CD4-positive, CD25-positive, alpha-beta regulatory T cell (primary cell): ENCODE measurements around the gene BFSP2. TPM values are rescaled to one million over a fixed set of nuclear protein-coding genes. Genes with fewer than 3 reads are reported as not detected.

Experiments used
- ATAC-seq, 2 donors: fragments of 150-1000 bp; cut with Tn5 transposase; one replicate each; pipeline ENCODE4 v1.10.0; 2021; ENCODE audit warnings: low read depth in 2 of 2, moderate number of reproducible peaks in 2 of 2, moderate library complexity in 1 of 2
- DNase-seq, 3 donors: peaks; one replicate each; pipeline versions ENCODE4 v3.0.0 to v3.0.0-alpha.2; 2012 to 2022; ENCODE audit warnings: mixed read lengths in 1 of 3
- H3K27ac ChIP-seq: one replicate; pipeline ENCODE4 v1.7.0; 2013; ENCODE audit warnings: mild to moderate bottlenecking, low read length; ENCODE audit not compliant: insufficient read depth, poor library complexity, severe bottlenecking
- H3K27me3 ChIP-seq: one replicate; pipeline ENCODE4 v1.7.0; 2013; ENCODE audit warnings: low read length; ENCODE audit not compliant: control insufficient read depth, insufficient read depth
- H3K36me3 ChIP-seq: one replicate; pipeline ENCODE4 v1.7.0; 2013; ENCODE audit warnings: mild to moderate bottlenecking, low read length, moderate library complexity; ENCODE audit not compliant: control insufficient read depth, insufficient read depth
- H3K4me1 ChIP-seq: 2 replicates; pipeline ENCODE4 v1.7.0; 2013; ENCODE audit warnings: mild to moderate bottlenecking, low read length; ENCODE audit not compliant: insufficient read depth, control insufficient read depth, poor library complexity, severe bottlenecking
- H3K4me3 ChIP-seq: one replicate; pipeline ENCODE4 v1.7.0; 2013; ENCODE audit warnings: low read depth, mild to moderate bottlenecking, low read length, moderate library complexity
- H3K9me3 ChIP-seq, 2 experiments: 1 replicate in 1 of 2; 2 replicates in 1 of 2; pipeline ENCODE4 v1.7.0; 2013; ENCODE audit warnings: low read length in 2 of 2, mild to moderate bottlenecking in 1 of 2, moderate library complexity in 1 of 2; ENCODE audit not compliant: control insufficient read depth in 2 of 2
- H3K27ac Mint-ChIP-seq, 3 donors: one replicate each; pipeline ENCODE4 v1.8.0; 2020 to 2022; ENCODE audit warnings: mild to moderate bottlenecking in 3 of 3, mixed read lengths in 3 of 3, moderate library complexity in 2 of 3
- H3K27me3 Mint-ChIP-seq: one replicate; pipeline ENCODE4 v1.8.0; 2022; ENCODE audit warnings: mild to moderate bottlenecking, mixed read lengths
- H3K36me3 Mint-ChIP-seq: one replicate; pipeline ENCODE4 v1.8.0; 2020; ENCODE audit warnings: mixed read lengths
- H3K4me1 Mint-ChIP-seq, 4 donors: one replicate each; pipeline ENCODE4 v1.8.0; 2020 to 2022; ENCODE audit warnings: mixed read lengths in 4 of 4, mild to moderate bottlenecking in 1 of 4
- H3K4me3 Mint-ChIP-seq, 4 donors: one replicate each; pipeline ENCODE4 v1.8.0; 2020 to 2022; ENCODE audit warnings: mild to moderate bottlenecking in 4 of 4, mixed read lengths in 4 of 4, moderate library complexity in 3 of 4
- H3K9me3 Mint-ChIP-seq, 7 donors: one replicate each; pipeline ENCODE4 v1.8.0; 2020 to 2022; ENCODE audit warnings: mixed read lengths in 7 of 7, mild to moderate bottlenecking in 3 of 7, moderate library complexity in 2 of 7
- polyA plus RNA-seq, 4 donors: library from polyadenylated mRNA; unstranded; fragments of 300-500 nt; fragmentation: Illumina TruSeq; gene quantifications; one replicate each; pipeline ENCODE4 v1.2.3, GENCODE V29; 2021
- total RNA-seq: library from RNA; stranded (reverse); gene quantifications from one replicate; pipeline ENCODE4 v1.2.3, GENCODE V29; 2022

BFSP2 gene
- total and polyA plus RNA-seq, 5 donors from 2014 or later: 6.6 to 41.1 (median 20.4) TPM

- no peak overlapping the region for H3K27ac Mint-ChIP-seq
- H3K36me3 Mint-ChIP-seq: peaks cover 4% of the 10 kb centered on the region
- H3K9me3 Mint-ChIP-seq: no peaks in the 10 kb centered on the region
- Histone ChIP-seq H3K4me1 (no peaks in the 10 kb centered on the region), H3K27me3 (peaks cover 3% of the 10 kb centered on the region), H3K9me3 (no peaks in the 10 kb centered on the region), H3K27ac (no peak overlapping the region), H3K4me3 (no peak overlapping the region), H3K36me3 (no peaks in the 10 kb centered on the region)
- no peaks in the 10 kb centered on the region for H3K27me3 Mint-ChIP-seq
- H3K4me3 Mint-ChIP-seq: no peak overlapping the region
- no peak for DNase-seq
- H3K4me1 Mint-ChIP-seq: peaks cover 0 to 2% (median under 1%) of the 10 kb centered on the region in 4 donors
- no peak for ATAC-seq
Observed at GRCh38 chr3:133367403-133367802, 32.5 kb upstream of the BFSP2 start.

GRCh38 chr3:133367956-133368355 is 31.9 kb upstream of the BFSP2 start:
- Histone ChIP-seq H3K4me3 (no peak overlapping the region), H3K4me1 (no peaks in the 10 kb centered on the region), H3K27me3 (peaks cover 3% of the 10 kb centered on the region), H3K27ac (no peak overlapping the region), H3K9me3 (no peaks in the 10 kb centered on the region), H3K36me3 (no peaks in the 10 kb centered on the region)
- ATAC-seq: no peak
- Mint-ChIP-seq H3K4me1 (peaks cover 0 to 1% (median 0%) of the 10 kb centered on the region in 4 donors), H3K27me3 (no peaks in the 10 kb centered on the region), H3K9me3 (no peaks in the 10 kb centered on the region), H3K36me3 (peaks cover 4% of the 10 kb centered on the region), H3K4me3 (no peak overlapping the region), H3K27ac (no peak overlapping the region)
- DNase-seq: no peak

DNA sequence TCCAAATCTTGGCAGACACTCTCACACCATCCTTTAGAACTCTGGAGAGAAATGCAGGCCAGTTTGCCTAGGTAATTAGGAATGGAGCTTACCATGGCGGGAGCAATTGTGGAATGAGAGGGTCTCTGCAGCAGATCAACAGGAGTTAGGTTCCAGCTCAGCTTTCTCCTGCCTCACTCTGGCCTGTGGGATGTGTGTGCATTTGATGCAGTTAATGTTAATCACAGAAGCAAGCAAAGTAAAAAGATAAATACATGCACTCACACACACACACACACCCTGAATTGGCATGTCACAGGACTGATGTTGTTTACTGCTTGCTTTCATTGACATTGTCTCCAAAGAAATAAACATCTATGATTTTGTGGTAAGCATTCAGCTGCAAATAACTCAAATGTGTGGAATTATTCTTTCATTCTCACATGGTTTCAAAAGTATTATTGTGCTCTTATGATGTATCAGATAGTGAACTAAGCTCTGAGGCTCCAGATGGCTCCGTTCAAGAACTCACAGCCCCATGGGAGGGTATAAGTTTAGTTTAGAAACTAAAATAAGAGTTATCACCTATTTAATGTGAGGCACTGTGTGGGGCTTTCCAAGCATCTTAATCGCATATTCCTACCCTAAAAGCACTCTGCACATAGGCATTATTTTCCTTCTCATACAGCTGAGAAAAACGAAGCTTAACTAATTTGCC is 31.3 kb upstream of the BFSP2 start:
- Mint-ChIP-seq H3K36me3 (peaks cover 4% of the 10 kb centered on the region), H3K9me3 (no peaks in the 10 kb centered on the region), H3K27ac (peak overlapping the region in 1 of 3 donors; percentile 20), H3K4me1 (no peaks in the 10 kb centered on the region), H3K4me3 (no peak overlapping the region), H3K27me3 (no peaks in the 10 kb centered on the region)
- Histone ChIP-seq H3K27me3 (peaks cover 3% of the 10 kb centered on the region), H3K4me1 (no peaks in the 10 kb centered on the region), H3K9me3 (no peaks in the 10 kb centered on the region), H3K27ac (no peak overlapping the region), H3K36me3 (no peaks in the 10 kb centered on the region), H3K4me3 (no peak overlapping the region)
- DNase-seq (no peak), ATAC-seq (no peak)

- Histone ChIP-seq H3K4me1 (no peaks in the 10 kb centered on the region), H3K27ac (no peak overlapping the region), H3K36me3 (no peaks in the 10 kb centered on the region), H3K9me3 (no peaks in the 10 kb centered on the region), H3K27me3 (peaks cover 3% of the 10 kb centered on the region), H3K4me3 (no peak overlapping the region)
- peaks cover 4% of the 10 kb centered on the region for H3K36me3 Mint-ChIP-seq
- no peaks in the 10 kb centered on the region for H3K27me3 Mint-ChIP-seq
- peak overlapping the region in 1 of 3 donors; percentile 20 for H3K27ac Mint-ChIP-seq
- H3K4me3 Mint-ChIP-seq: no peak overlapping the region
- H3K4me1 Mint-ChIP-seq: no peaks in the 10 kb centered on the region
- no peak for ATAC-seq
- H3K9me3 Mint-ChIP-seq: no peaks in the 10 kb centered on the region
- no peak for DNase-seq
Observed at GRCh38 chr3:133369068-133369440, 30.8 kb upstream of the BFSP2 start.

- no peaks in the 10 kb centered on the region for H3K4me1 ChIP-seq
- H3K27ac Mint-ChIP-seq: no peak overlapping the region
- H3K36me3 ChIP-seq: no peaks in the 10 kb centered on the region
- no peak overlapping the region for H3K4me3 Mint-ChIP-seq
- H3K4me3 ChIP-seq: no peak overlapping the region
- H3K9me3 Mint-ChIP-seq: no peaks in the 10 kb centered on the region
- H3K4me1 Mint-ChIP-seq: no peaks in the 10 kb centered on the region
- H3K9me3 ChIP-seq: no peaks in the 10 kb centered on the region
- H3K27me3 ChIP-seq: peaks cover 3% of the 10 kb centered on the region
- peaks cover 4% of the 10 kb centered on the region for H3K36me3 Mint-ChIP-seq
- H3K27ac ChIP-seq: no peak overlapping the region
- ATAC-seq (no peak), DNase-seq (no peak)
- no peaks in the 10 kb centered on the region for H3K27me3 Mint-ChIP-seq
Observed at GRCh38 chr3:133371181-133371580, 28.7 kb upstream of the BFSP2 start.

- H3K27ac Mint-ChIP-seq: no peak overlapping the region
Observed at GRCh38 chr3:133371676-133372075, 28.2 kb upstream of the BFSP2 start.

DNA sequence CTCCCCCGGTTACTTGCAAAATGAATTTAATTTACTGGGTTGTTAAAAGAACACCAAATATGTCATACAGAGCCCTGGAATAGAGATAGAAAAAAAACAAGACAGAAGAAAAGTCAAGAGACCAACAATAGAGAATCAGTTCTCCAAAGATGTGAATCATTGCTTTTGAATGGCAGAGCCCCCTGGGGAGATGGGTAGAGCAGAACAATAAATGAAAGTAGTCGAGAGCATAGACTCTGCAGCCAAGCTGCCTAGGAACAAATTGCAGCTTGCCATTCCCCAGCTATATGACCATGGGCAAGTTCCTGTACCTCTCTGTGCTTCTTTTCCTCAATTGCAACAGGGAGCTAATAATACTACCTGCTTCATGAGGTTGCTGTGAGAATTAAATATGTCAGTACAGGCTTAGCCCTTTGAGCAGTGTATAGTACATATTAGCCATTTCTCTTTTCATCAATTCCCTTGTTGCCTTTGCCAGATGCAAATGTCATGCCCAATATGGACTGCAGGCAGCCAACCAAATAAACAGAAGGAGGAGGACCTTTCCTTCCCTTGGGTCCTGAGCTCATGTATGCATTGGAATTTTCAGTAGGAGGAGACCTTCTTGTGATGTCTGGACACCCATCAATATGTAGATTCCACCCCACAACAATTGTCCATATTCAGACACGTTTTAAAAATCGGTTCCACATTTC is 25.0 kb upstream of the BFSP2 start:
- Histone ChIP-seq H3K4me3 (no peak overlapping the region), H3K27me3 (peaks cover 3% of the 10 kb centered on the region), H3K4me1 (no peaks in the 10 kb centered on the region), H3K9me3 (no peaks in the 10 kb centered on the region), H3K36me3 (no peaks in the 10 kb centered on the region), H3K27ac (no peak overlapping the region)
- H3K4me3 Mint-ChIP-seq: no peak overlapping the region
- no peaks in the 10 kb centered on the region for H3K36me3 Mint-ChIP-seq
- ATAC-seq (no peak), DNase-seq (no peak)
- no peaks in the 10 kb centered on the region for H3K9me3 Mint-ChIP-seq
- no peaks in the 10 kb centered on the region for H3K27me3 Mint-ChIP-seq
- no peaks in the 10 kb centered on the region for H3K4me1 Mint-ChIP-seq
- no peak overlapping the region for H3K27ac Mint-ChIP-seq

More at GRCh38 chr3:133371676-133372075, 28.2 kb upstream of the BFSP2 start:
- H3K27me3 ChIP-seq: peaks cover 3% of the 10 kb centered on the region
- H3K4me1 ChIP-seq: no peaks in the 10 kb centered on the region
- Mint-ChIP-seq H3K27me3 (no peaks in the 10 kb centered on the region), H3K36me3 (peaks cover 4% of the 10 kb centered on the region), H3K9me3 (no peaks in the 10 kb centered on the region), H3K4me1 (no peaks in the 10 kb centered on the region), H3K4me3 (no peak overlapping the region)
- no peak for DNase-seq
- ATAC-seq: no peak
- no peak overlapping the region for H3K27ac ChIP-seq
- no peak overlapping the region for H3K4me3 ChIP-seq
- no peaks in the 10 kb centered on the region for H3K36me3 ChIP-seq
- H3K9me3 ChIP-seq: no peaks in the 10 kb centered on the region

- no peak for DNase-seq
- Mint-ChIP-seq H3K9me3 (no peaks in the 10 kb centered on the region), H3K27me3 (no peaks in the 10 kb centered on the region), H3K36me3 (no peaks in the 10 kb centered on the region), H3K4me1 (no peaks in the 10 kb centered on the region), H3K4me3 (no peak overlapping the region), H3K27ac (no peak overlapping the region)
- ATAC-seq: no peak
- Histone ChIP-seq H3K9me3 (no peaks in the 10 kb centered on the region), H3K36me3 (no peaks in the 10 kb centered on the region), H3K4me1 (no peaks in the 10 kb centered on the region), H3K4me3 (no peak overlapping the region), H3K27ac (no peak overlapping the region), H3K27me3 (peaks cover 1% of the 10 kb centered on the region)
Observed at GRCh38 chr3:133375403-133375745, 24.5 kb upstream of the BFSP2 start.
